22Rv1 (cell line): ENCODE measurements around the gene COMMD10.

Experiments
- H3K27ac ChIP-seq: fragments of 450-650 bp; 2 replicates; pipeline ENCODE4 v1.5.1; 2017
- ZFX ChIP-seq: fragments of 450-650 bp; IDR thresholded peaks from 2 replicates; pipeline ENCODE4 v1.6.1; 2017; ENCODE audit warnings: antibody characterized with exemption, borderline replicate concordance
- TF ChIP-seq, protein P1 (sequence below): fragments of 450-650 bp; IDR thresholded peaks from 2 replicates; pipeline ENCODE4 v1.5.1; 2017; ENCODE audit warnings: mild to moderate bottlenecking

COMMD10 gene

DNA sequence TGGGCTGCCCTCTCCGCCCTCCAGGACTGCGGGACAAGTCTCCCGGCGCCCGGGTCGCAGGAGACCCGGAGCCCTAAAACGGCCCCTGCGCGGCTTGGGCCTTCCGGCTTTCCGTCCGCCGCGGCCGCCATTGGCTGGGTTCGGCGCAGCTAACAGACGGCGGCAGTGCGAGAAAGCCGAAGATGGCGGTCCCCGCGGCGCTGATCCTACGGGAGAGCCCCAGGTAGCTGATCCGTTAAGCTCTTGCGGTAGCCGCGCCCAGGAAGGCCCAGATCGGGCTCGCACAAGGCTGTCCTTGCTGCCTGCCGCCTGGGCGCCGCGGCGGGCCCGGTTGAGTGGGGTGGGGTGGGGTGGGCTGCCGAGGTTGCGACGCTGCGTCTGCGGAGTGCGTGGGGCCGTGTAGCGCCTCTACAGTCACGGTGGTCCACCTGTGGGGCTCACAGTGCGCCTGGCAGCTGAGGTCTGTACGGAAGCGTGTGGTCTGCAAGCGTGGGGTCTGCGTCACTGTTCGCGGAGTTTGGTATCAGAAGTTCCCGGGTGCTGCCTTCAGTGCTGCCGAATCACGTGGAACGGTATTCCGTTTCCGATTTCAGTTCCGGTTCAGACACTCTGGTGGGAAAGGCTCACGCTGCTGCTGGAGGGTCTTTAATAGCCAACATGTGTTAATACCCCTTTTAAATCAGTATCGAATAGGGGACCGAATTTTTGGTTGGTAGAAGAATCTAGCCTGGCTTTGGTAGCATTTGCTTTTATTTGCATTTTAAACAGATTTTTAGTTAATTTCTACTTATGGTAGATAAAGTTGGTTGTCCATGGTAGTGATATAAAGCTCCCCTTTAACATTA is at the start of gene COMMD10:
COMMD10 (plus strand) TSS at position 155 of the 845 bp plus-strand sequence.
- peak within 1 kb of the TSS; percentile 81 for H3K27ac ChIP-seq
- TF ChIP-seq, protein P1, sequence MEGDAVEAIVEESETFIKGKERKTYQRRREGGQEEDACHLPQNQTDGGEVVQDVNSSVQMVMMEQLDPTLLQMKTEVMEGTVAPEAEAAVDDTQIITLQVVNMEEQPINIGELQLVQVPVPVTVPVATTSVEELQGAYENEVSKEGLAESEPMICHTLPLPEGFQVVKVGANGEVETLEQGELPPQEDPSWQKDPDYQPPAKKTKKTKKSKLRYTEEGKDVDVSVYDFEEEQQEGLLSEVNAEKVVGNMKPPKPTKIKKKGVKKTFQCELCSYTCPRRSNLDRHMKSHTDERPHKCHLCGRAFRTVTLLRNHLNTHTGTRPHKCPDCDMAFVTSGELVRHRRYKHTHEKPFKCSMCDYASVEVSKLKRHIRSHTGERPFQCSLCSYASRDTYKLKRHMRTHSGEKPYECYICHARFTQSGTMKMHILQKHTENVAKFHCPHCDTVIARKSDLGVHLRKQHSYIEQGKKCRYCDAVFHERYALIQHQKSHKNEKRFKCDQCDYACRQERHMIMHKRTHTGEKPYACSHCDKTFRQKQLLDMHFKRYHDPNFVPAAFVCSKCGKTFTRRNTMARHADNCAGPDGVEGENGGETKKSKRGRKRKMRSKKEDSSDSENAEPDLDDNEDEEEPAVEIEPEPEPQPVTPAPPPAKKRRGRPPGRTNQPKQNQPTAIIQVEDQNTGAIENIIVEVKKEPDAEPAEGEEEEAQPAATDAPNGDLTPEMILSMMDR: no peak
- TF ChIP-seq ZFX: no peak

DNA sequence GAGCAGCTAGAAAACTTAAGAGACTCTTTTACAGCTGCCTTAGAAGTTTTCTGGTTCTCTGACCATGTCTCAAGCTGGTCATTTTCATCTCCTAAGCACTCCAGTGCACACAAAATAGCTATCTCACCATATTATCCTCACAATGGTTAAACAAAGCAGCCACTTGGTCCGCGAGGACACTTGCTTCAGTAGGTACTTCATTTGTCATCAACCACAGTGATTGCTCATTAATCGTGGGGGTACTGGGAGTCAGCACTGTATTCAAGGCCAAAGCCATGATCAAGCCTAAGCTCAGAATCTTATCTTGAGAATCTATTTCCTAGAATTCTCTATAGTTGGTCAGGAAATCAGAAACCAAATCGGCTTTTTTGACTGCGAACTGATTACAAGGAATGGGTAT is 49.7 kb upstream of the COMMD10 start:
- no peak overlapping the region for H3K27ac ChIP-seq
- TF ChIP-seq ZFX: no peak
- TF ChIP-seq, protein P1: no peak

- no peak overlapping the region for H3K27ac ChIP-seq
Measured at GRCh38 chr5:116037236-116037822, 47.5 kb upstream of the COMMD10 start.

DNA sequence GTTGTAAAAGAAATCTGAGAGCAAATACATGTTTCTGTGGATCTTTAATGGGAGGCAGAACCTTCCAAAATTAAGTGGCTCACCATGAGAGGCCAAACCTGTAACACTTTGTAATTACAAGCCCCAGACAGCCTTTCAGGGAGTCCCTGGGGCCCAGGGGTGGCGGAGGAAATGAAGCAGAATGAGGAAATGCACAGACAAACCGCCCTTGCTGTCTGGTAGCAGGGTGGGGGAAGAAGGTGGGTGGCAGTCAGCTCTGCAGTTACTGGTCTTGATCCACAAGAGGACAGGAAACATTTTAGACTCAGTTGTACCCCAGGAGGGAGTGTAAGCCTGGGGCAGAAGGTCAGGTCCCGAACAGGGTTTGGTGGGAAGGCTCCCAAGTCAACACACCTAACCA is 46.0 kb upstream of the COMMD10 start:
- no peak for TF ChIP-seq ZFX
- TF ChIP-seq, protein P1: no peak
- no peak overlapping the region for H3K27ac ChIP-seq

More at GRCh38 chr5:116037236-116037822, 47.5 kb upstream of the COMMD10 start:
- no peak for TF ChIP-seq ZFX
- TF ChIP-seq, protein P1: peak; percentile 73

DNA sequence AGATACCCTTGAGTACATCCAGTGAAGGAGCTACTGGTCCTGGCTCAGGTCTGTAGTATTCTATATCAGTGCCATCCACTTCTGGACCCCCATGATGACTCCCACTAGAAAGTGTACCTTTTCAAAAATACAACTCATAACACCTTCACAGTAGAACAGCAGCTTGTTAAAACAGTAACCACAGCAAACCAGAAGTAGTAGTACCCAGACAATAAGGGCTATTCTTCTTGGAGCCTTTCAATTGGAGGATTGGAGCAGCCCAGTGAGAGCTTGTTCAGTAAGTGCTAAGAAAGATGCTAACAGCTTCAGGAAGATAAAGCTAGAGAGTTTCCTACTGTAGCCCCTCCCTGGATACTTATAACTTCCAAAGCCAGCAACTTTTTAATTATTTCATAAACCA is 42.5 kb upstream of the COMMD10 start:
- H3K27ac ChIP-seq: no peak overlapping the region
- no peak for TF ChIP-seq ZFX
- TF ChIP-seq, protein P1: no peak

GRCh38 chr5:116044073-116044472 is 40.8 kb upstream of the COMMD10 start:
- H3K27ac ChIP-seq: no peak overlapping the region
- TF ChIP-seq, protein P1: no peak
- no peak for TF ChIP-seq ZFX

GRCh38 chr5:116045821-116046220 is 39.0 kb upstream of the COMMD10 start:
- H3K27ac ChIP-seq: no peak overlapping the region
- TF ChIP-seq, protein P1: no peak
- TF ChIP-seq ZFX: no peak
